ENCODE data around the gene VCX3A. TPM values are rescaled to one million over a fixed set of nuclear protein-coding genes. Genes with fewer than 3 reads are reported as not detected.
"Not testable (repeated sequence)": the region's sequence is repeated elsewhere in the genome, so short reads cannot be mapped to it uniquely, and the experiment has no call there.

VCX3A gene
- not detected for total RNA-seq

DNA sequence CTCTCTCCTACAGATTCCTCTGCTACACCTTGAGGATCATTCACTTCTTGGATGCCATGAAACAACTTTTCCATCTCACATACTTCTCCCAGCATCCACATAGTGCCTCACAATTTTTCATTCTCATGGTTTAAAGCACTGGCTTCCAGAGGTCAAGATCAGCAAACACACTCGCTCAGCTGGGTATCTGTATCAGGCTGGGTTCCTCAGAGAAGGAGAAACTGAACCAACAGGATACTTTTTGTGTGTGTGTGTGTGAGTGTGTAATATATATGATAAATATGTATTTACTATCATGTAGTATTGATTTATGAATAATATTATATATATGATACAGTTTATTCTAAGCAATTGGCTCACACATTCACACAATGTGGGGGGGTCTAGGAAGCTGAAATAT is at the start of gene VCX3A:
Gene VCX3A, minus strand, starts transcription at position 101 of the 400 bp plus-strand sequence. CDS start 621 bp downstream, outside the sequence.
- not testable (repeated sequence) for H3K27ac ChIP-seq; DNase-seq (ENCODE audit: low spot score); ATAC-seq (ENCODE audit: insufficient number of reproducible peaks, low FRiP score, low read depth); H3K4me3 ChIP-seq; H3K9me3 ChIP-seq; H3K36me3 ChIP-seq; H3K27me3 ChIP-seq (replicated peaks; ENCODE audit: insufficient read depth); H3K4me1 ChIP-seq (ENCODE audit: control insufficient read depth in 1 of 2, low read depth in 2 of 2)

DNA sequence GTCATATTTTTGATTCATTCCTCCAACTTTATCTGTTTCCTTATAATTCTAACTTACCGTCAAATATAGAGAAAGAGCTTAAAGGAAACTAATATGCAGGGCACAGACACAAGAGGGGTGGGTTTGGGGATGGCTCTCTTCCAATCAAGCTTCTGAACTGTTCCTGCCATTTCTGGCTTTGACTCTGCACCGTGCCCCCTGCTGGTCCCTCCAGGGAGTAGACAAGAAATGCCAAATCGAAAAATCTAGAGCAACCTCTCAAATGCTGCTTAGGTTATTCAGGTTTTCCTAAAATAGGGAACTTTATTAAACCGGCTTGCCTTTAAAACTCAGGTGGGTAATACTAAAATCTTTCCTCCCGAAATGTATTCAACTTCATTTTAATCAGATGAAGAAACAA is 39.8 kb upstream of the VCX3A start:
- Histone ChIP-seq H3K4me3 (no peak overlapping the region), H3K27me3 (replicated peaks; ENCODE audit: insufficient read depth) (no peaks in the 10 kb centered on the region), H3K9me3 (no peaks in the 10 kb centered on the region), H3K4me1 (ENCODE audit: control insufficient read depth in 1 of 2, low read depth in 2 of 2) (no peaks in the 10 kb centered on the region), H3K36me3 (no peaks in the 10 kb centered on the region), H3K27ac (no peak overlapping the region)
- ATAC-seq (ENCODE audit: insufficient number of reproducible peaks, low FRiP score, low read depth) = no peak
- DNase-seq (ENCODE audit: low spot score) = no peak
- TF ChIP-seq, protein P1, sequence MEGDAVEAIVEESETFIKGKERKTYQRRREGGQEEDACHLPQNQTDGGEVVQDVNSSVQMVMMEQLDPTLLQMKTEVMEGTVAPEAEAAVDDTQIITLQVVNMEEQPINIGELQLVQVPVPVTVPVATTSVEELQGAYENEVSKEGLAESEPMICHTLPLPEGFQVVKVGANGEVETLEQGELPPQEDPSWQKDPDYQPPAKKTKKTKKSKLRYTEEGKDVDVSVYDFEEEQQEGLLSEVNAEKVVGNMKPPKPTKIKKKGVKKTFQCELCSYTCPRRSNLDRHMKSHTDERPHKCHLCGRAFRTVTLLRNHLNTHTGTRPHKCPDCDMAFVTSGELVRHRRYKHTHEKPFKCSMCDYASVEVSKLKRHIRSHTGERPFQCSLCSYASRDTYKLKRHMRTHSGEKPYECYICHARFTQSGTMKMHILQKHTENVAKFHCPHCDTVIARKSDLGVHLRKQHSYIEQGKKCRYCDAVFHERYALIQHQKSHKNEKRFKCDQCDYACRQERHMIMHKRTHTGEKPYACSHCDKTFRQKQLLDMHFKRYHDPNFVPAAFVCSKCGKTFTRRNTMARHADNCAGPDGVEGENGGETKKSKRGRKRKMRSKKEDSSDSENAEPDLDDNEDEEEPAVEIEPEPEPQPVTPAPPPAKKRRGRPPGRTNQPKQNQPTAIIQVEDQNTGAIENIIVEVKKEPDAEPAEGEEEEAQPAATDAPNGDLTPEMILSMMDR (IDR thresholded peaks at IDR 0.05) = no peak

DNA sequence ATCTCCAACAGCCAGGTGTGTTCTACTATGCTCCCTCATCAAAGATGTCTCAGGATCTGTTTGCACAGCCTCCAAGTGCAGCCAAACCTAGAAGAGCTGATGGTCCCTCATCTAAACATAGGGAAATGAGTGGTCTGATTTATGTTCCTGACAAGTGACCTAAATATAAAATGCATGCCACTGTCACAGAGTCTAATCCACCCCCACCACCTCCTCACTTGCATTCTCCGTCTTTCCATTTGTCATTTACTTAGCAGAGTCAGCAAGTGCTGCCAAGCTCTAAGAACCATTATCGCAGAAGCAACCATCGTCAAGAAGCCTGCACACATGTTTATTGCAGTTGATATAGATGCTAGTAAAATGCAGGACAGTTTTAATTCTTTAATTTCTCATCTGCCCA is 33.1 kb upstream of the VCX3A start:
- TF ChIP-seq, protein P1 (IDR thresholded peaks at IDR 0.05) = no peak
- Histone ChIP-seq H3K27ac (no peak overlapping the region), H3K9me3 (no peaks in the 10 kb centered on the region), H3K27me3 (replicated peaks; ENCODE audit: insufficient read depth) (no peaks in the 10 kb centered on the region), H3K4me3 (no peak overlapping the region), H3K36me3 (no peaks in the 10 kb centered on the region), H3K4me1 (ENCODE audit: control insufficient read depth in 1 of 2, low read depth in 2 of 2) (no peaks in the 10 kb centered on the region)
- DNase-seq (ENCODE audit: low spot score) = no peak
- no peak for ATAC-seq (ENCODE audit: insufficient number of reproducible peaks, low FRiP score, low read depth)

DNA sequence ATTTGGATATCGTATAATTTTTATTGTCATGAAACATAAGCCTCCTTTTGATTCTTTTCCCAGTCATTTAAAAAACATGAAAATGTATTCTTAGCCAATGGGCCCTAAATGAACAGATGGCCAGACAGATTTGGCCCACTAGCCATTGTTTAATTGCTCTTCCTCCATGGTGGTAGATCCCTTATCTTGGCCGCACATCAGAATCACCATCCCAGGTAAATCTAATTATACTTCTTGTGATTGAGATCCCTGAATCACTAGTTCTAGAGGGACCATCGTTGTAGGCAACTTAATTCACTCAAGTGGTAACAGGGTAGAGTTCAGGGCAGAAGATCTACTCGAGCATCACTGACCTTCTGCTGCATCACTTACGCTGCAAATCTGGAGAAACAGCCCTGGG is 24.1 kb upstream of the VCX3A start:
- ATAC-seq (ENCODE audit: insufficient number of reproducible peaks, low FRiP score, low read depth) (no peak), DNase-seq (ENCODE audit: low spot score) (no peak)
- no peaks in the 10 kb centered on the region for H3K27me3 ChIP-seq (replicated peaks; ENCODE audit: insufficient read depth)
- H3K36me3 ChIP-seq = no peaks in the 10 kb centered on the region
- TF ChIP-seq, protein P1 (IDR thresholded peaks at IDR 0.05) = no peak
- H3K27ac ChIP-seq = no peak overlapping the region
- H3K4me3 ChIP-seq = no peak overlapping the region
- no peaks in the 10 kb centered on the region for H3K9me3 ChIP-seq
- no peaks in the 10 kb centered on the region for H3K4me1 ChIP-seq (ENCODE audit: control insufficient read depth in 1 of 2, low read depth in 2 of 2)

- Histone ChIP-seq H3K4me1 (ENCODE audit: control insufficient read depth in 1 of 2, low read depth in 2 of 2) (no peaks in the 10 kb centered on the region), H3K9me3 (no peaks in the 10 kb centered on the region), H3K4me3 (no peak overlapping the region), H3K27ac (no peak overlapping the region), H3K27me3 (replicated peaks; ENCODE audit: insufficient read depth) (no peaks in the 10 kb centered on the region), H3K36me3 (no peaks in the 10 kb centered on the region)
- TF ChIP-seq, protein P1 (IDR thresholded peaks at IDR 0.05) = no peak
- DNase-seq (ENCODE audit: low spot score) = no peak
- ATAC-seq (ENCODE audit: insufficient number of reproducible peaks, low FRiP score, low read depth) = no peak
Observed at GRCh38 chrX:6557690-6558089, 22.8 kb upstream of the VCX3A start.

DNA sequence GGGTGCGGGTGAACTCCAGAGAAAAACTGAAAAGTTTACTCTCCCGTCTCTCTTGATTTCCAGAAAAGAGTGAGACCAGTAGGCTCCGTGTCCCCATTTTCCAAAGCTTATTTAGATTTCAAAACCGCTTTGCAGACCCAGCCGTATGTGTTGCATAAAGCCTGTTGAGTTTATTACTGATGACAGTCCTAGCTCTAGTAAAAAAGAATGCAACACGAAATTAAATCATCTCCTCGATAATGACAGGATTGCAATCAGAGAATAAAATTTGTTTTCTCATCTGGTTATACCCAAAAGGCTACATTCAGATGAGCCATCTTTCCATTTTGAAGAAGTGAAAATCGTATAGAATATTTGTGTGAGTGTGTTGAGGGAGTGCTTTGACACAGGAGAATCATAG is 16.1 kb upstream of the VCX3A start:
- no peak for DNase-seq (ENCODE audit: low spot score)
- no peak overlapping the region for H3K4me3 ChIP-seq
- no peak for ATAC-seq (ENCODE audit: insufficient number of reproducible peaks, low FRiP score, low read depth)
- H3K36me3 ChIP-seq = no peaks in the 10 kb centered on the region
- no peaks in the 10 kb centered on the region for H3K9me3 ChIP-seq
- TF ChIP-seq, protein P1 (IDR thresholded peaks at IDR 0.05) = no peak
- H3K27me3 ChIP-seq (replicated peaks; ENCODE audit: insufficient read depth) = no peaks in the 10 kb centered on the region
- H3K4me1 ChIP-seq (ENCODE audit: control insufficient read depth in 1 of 2, low read depth in 2 of 2) = no peaks in the 10 kb centered on the region
- no peak overlapping the region for H3K27ac ChIP-seq

All from thoracic aorta (tissue), 2 donors.